ENCODE measurements around the gene FAM25A. TPM values are rescaled to one million over a fixed set of nuclear protein-coding genes. Genes with fewer than 3 reads are reported as not detected.
"Not testable (repeated sequence)": the region's sequence is repeated elsewhere in the genome, so short reads cannot be mapped to it uniquely, and the experiment has no call there.

FAM25A gene
- total RNA-seq = not detected
- not detected for polyA plus RNA-seq (2013, experiment 1 of 2)
- not detected for polyA plus RNA-seq (2013, experiment 2 of 2)
- long read RNA-seq, experiment 1 = 0 reads
- long read RNA-seq, experiment 2 = 0 reads
- long read RNA-seq, experiment 3 = 0 reads
- long read RNA-seq, experiment 4 = 0 reads

GRCh38 chr10:87020056-87020455 lies at the start of gene FAM25A:
Gene FAM25A (plus strand): TSS chr10:87020294. CDS start chr10:87020325, 31 bp downstream.
- not testable (repeated sequence) for H3K36me3 ChIP-seq (ENCODE audit: control insufficient read depth, insufficient read depth, low read length); H3K4me3 ChIP-seq (ENCODE audit: low read length); H3K27me3 Mint-ChIP-seq (ENCODE audit: insufficient read depth); H3K4me3 Mint-ChIP-seq; H3K9ac ChIP-seq (ENCODE audit: extremely low read depth, low read length, poor library complexity, severe bottlenecking); H3K9me3 ChIP-seq (ENCODE audit: control insufficient read depth, low read length); H3K27ac Mint-ChIP-seq; H3K36me3 Mint-ChIP-seq (ENCODE audit: low read depth); H3K27me3 ChIP-seq (ENCODE audit: control insufficient read depth, insufficient read depth, low read length, poor library complexity, severe bottlenecking); H3K9me3 Mint-ChIP-seq; H3K27ac ChIP-seq (ENCODE audit: low read depth, low read length); H3K4me1 ChIP-seq (ENCODE audit: control insufficient read depth, insufficient read depth, low read length); DNase-seq; H3K4me1 Mint-ChIP-seq
- WGBS, 2 experiments (ENCODE audit: insufficient coverage in 1 of 2, insufficient read length in 1 of 2) = 90 to 95% methylated on average over 2 to 9 of the region's 9 CpGs

GRCh38 chr10:86970982-86971231 lies 49.2 kb upstream of the FAM25A start:
- Histone ChIP-seq H3K27me3 (ENCODE audit: control insufficient read depth, insufficient read depth, low read length, poor library complexity, severe bottlenecking) (peaks cover 32% of the 10 kb centered on the region), H3K4me3 (ENCODE audit: low read length) (peak overlapping the region; percentile 69), H3K9ac (ENCODE audit: extremely low read depth, low read length, poor library complexity, severe bottlenecking) (peak overlapping the region; percentile 30), H3K27ac (ENCODE audit: low read depth, low read length) (no peak overlapping the region), H3K9me3 (ENCODE audit: control insufficient read depth, low read length) (no peaks in the 10 kb centered on the region), H3K36me3 (ENCODE audit: control insufficient read depth, insufficient read depth, low read length) (no peaks in the 10 kb centered on the region), H3K4me1 (ENCODE audit: control insufficient read depth, insufficient read depth, low read length) (peaks cover 4% of the 10 kb centered on the region)
- no peak for TF ChIP-seq CTCF (conservative IDR thresholded peaks at IDR 0.05)
- H3K4me3 Mint-ChIP-seq = peak overlapping the region; percentile 65
- peaks cover 12% of the 10 kb centered on the region for H3K4me1 Mint-ChIP-seq
- H3K36me3 Mint-ChIP-seq (ENCODE audit: low read depth) = no peaks in the 10 kb centered on the region
- peak overlapping the region; percentile 71 for H3K27ac Mint-ChIP-seq
- H3K9me3 Mint-ChIP-seq = no peaks in the 10 kb centered on the region
- peaks cover 33% of the 10 kb centered on the region for H3K27me3 Mint-ChIP-seq (ENCODE audit: insufficient read depth)
- peak; percentile 85 for DNase-seq
- 0 to 12% methylated on average over 4 to 20 of the region's 20 CpGs for WGBS, 2 experiments (ENCODE audit: insufficient coverage in 1 of 2, insufficient read length in 1 of 2)

GRCh38 chr10:86971232-86971991 lies 48.7 kb upstream of the FAM25A start:
- Mint-ChIP-seq H3K9me3 (no peaks in the 10 kb centered on the region), H3K4me1 (peaks cover 7% of the 10 kb centered on the region), H3K4me3 (peak overlapping the region; percentile 65), H3K36me3 (ENCODE audit: low read depth) (no peaks in the 10 kb centered on the region), H3K27ac (peak overlapping the region; percentile 84), H3K27me3 (ENCODE audit: insufficient read depth) (peaks cover 33% of the 10 kb centered on the region)
- peak; percentile 84 for DNase-seq
- 15% methylated on average over 33 to 66 of the region's 66 CpGs for WGBS, 2 experiments (ENCODE audit: insufficient coverage in 1 of 2, insufficient read length in 1 of 2)
- peaks cover 32% of the 10 kb centered on the region for H3K27me3 ChIP-seq (ENCODE audit: control insufficient read depth, insufficient read depth, low read length, poor library complexity, severe bottlenecking)
- peak overlapping the region; percentile 69 for H3K4me3 ChIP-seq (ENCODE audit: low read length)
- H3K9ac ChIP-seq (ENCODE audit: extremely low read depth, low read length, poor library complexity, severe bottlenecking) = peak overlapping the region; percentile 32
- TF ChIP-seq CTCF (conservative IDR thresholded peaks at IDR 0.05) = peak; percentile 38
- H3K36me3 ChIP-seq (ENCODE audit: control insufficient read depth, insufficient read depth, low read length) = no peaks in the 10 kb centered on the region
- no peak overlapping the region for H3K27ac ChIP-seq (ENCODE audit: low read depth, low read length)
- peaks cover 4% of the 10 kb centered on the region for H3K4me1 ChIP-seq (ENCODE audit: control insufficient read depth, insufficient read depth, low read length)
- no peaks in the 10 kb centered on the region for H3K9me3 ChIP-seq (ENCODE audit: control insufficient read depth, low read length)

All from endodermal cell (in vitro differentiated cells).